ENCODE results near the gene ZNF560.

Gene ZNF560

DNA sequence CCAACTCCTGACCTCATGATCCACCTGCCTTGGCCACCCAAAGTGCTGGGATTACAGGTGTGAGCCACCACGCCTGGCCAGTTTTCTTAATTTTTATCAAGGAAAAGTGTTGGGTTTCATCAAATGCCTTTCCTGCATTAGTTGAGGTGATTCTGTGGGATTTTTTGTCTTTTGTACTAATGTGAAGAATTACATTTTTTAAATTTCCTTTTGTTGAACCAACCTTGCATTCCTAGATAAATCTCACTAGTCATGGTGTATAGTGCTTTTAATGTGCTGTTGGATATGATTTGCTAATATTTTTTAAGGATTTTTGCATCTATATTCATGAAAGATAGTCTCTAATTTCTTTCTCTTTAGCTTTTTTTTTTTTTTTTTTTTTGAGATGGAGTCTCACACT is 2.4 kb upstream of the ZNF560 start:
- TF ChIP-seq, protein P1, sequence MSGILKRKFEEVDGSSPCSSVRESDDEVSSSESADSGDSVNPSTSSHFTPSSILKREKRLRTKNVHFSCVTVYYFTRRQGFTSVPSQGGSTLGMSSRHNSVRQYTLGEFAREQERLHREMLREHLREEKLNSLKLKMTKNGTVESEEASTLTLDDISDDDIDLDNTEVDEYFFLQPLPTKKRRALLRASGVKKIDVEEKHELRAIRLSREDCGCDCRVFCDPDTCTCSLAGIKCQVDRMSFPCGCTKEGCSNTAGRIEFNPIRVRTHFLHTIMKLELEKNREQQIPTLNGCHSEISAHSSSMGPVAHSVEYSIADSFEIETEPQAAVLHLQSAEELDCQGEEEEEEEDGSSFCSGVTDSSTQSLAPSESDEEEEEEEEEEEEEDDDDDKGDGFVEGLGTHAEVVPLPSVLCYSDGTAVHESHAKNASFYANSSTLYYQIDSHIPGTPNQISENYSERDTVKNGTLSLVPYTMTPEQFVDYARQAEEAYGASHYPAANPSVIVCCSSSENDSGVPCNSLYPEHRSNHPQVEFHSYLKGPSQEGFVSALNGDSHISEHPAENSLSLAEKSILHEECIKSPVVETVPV (CRISPR knock-in tag; IDR thresholded peaks at IDR 0.05) = no peak
- TF ChIP-seq SNAI2 (CRISPR knock-in tag; IDR thresholded peaks at IDR 0.05) (no peak), ZC3H10 (CRISPR knock-in tag; IDR thresholded peaks at IDR 0.05) (no peak), ISL1 (CRISPR knock-in tag; IDR thresholded peaks at IDR 0.05) (no peak), TOX (CRISPR knock-in tag; IDR thresholded peaks at IDR 0.05; ENCODE audit: borderline replicate concordance) (no peak), ESRRG (CRISPR knock-in tag; IDR thresholded peaks at IDR 0.05) (no peak)
- no peak for ATAC-seq

DNA sequence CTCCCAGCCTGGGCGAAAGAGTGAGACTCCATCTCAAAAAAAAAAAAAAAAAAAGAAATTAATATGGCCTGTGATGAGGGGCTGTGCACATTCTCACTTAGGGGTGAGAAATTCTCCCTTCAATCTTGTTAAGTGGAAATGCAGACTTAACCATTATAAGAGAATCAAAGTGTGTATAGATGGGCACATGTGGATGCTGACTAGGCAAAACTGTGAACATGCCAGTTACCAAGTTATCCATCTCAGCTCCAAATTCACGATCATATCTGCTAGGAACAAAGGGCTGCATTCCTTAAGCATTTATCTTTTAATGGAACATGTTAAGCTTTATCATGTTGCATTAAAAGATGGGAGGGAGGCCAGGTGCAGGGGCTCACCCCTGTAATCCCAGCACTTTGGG is 4.3 kb downstream of the ZNF560 start:
- TF ChIP-seq, protein P2, sequence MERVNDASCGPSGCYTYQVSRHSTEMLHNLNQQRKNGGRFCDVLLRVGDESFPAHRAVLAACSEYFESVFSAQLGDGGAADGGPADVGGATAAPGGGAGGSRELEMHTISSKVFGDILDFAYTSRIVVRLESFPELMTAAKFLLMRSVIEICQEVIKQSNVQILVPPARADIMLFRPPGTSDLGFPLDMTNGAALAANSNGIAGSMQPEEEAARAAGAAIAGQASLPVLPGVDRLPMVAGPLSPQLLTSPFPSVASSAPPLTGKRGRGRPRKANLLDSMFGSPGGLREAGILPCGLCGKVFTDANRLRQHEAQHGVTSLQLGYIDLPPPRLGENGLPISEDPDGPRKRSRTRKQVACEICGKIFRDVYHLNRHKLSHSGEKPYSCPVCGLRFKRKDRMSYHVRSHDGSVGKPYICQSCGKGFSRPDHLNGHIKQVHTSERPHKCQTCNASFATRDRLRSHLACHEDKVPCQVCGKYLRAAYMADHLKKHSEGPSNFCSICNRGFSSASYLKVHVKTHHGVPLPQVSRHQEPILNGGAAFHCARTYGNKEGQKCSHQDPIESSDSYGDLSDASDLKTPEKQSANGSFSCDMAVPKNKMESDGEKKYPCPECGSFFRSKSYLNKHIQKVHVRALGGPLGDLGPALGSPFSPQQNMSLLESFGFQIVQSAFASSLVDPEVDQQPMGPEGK (CRISPR knock-in tag; IDR thresholded peaks at IDR 0.05; ENCODE audit: borderline replicate concordance) = no peak
- TF ChIP-seq PPARA (CRISPR knock-in tag; IDR thresholded peaks at IDR 0.05; ENCODE audit: borderline replicate concordance) (no peak), ZFP30 (CRISPR knock-in tag; IDR thresholded peaks at IDR 0.05) (no peak), TCF4 (CRISPR knock-in tag; IDR thresholded peaks at IDR 0.05; ENCODE audit: borderline replicate concordance) (no peak), ZNF565 (CRISPR knock-in tag; conservative IDR thresholded peaks at IDR 0.05; ENCODE audit: low read depth) (no peak), ARNTL (CRISPR knock-in tag; IDR thresholded peaks at IDR 0.05; ENCODE audit: borderline replicate concordance, low read depth) (no peak), SNAI2 (CRISPR knock-in tag; IDR thresholded peaks at IDR 0.05) (no peak), TOX (CRISPR knock-in tag; IDR thresholded peaks at IDR 0.05; ENCODE audit: borderline replicate concordance) (no peak), ESRRG (CRISPR knock-in tag; IDR thresholded peaks at IDR 0.05) (no peak), ISL1 (CRISPR knock-in tag; IDR thresholded peaks at IDR 0.05) (no peak), GLIS3 (CRISPR knock-in tag; IDR thresholded peaks at IDR 0.05) (no peak), CSDC2 (CRISPR knock-in tag; IDR thresholded peaks at IDR 0.05) (no peak), ZFP3 (CRISPR knock-in tag; IDR thresholded peaks at IDR 0.05) (no peak), OSR1 (CRISPR knock-in tag; IDR thresholded peaks at IDR 0.05) (no peak)
- no peak for ATAC-seq

DNA sequence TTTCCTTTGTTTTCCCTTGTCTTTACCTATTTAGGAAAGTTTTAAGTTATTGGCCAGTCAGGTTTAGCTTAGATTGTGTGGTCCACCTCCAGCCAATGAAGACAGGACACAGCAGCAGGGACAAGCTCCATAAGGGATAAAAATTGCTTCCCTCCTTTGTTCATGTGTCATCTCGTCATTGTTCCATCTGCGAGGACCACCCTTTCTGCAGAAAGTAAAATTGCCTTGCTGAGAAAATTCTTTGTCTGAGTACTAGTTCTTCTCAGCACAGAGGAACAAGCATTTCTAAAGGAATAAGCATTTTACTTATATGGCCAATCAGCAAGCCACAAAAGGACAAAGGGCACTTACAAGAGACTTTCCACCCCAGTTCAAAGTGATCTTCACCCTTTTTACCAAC is 11.4 kb downstream of the ZNF560 start:
- no peak for ATAC-seq
- TF ChIP-seq CSDC2 (CRISPR knock-in tag; IDR thresholded peaks at IDR 0.05) (no peak), GLIS3 (CRISPR knock-in tag; IDR thresholded peaks at IDR 0.05) (no peak), ESRRG (CRISPR knock-in tag; IDR thresholded peaks at IDR 0.05) (no peak), ZFP30 (CRISPR knock-in tag; IDR thresholded peaks at IDR 0.05) (no peak), BACH2 (CRISPR knock-in tag; IDR thresholded peaks at IDR 0.05; ENCODE audit: borderline replicate concordance) (no peak), TOX (CRISPR knock-in tag; IDR thresholded peaks at IDR 0.05; ENCODE audit: borderline replicate concordance) (no peak), ARNTL (CRISPR knock-in tag; IDR thresholded peaks at IDR 0.05; ENCODE audit: borderline replicate concordance, low read depth) (no peak), TCF4 (CRISPR knock-in tag; IDR thresholded peaks at IDR 0.05; ENCODE audit: borderline replicate concordance) (no peak), ISL1 (CRISPR knock-in tag; IDR thresholded peaks at IDR 0.05) (no peak), ZNF70 (CRISPR knock-in tag; IDR thresholded peaks at IDR 0.05) (no peak)

DNA sequence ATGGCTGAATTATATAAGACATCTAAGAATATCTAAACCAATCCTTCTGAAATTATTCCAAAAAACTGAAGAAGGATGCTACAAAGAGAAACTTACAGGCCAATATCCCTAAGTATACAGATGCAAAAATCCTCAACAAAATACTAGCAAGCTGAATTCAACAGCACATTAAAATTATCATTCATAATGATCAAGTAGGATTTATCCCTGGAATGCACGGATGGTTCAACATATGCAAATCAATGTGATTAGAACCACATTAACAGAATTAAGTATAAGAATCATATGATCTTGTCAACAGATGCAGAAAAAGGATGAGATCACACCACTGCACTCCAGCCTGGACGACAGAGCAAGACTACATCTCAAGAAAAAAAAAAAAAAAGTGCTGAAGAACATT is 13.3 kb downstream of the ZNF560 start:
- no peak for ATAC-seq

DNA sequence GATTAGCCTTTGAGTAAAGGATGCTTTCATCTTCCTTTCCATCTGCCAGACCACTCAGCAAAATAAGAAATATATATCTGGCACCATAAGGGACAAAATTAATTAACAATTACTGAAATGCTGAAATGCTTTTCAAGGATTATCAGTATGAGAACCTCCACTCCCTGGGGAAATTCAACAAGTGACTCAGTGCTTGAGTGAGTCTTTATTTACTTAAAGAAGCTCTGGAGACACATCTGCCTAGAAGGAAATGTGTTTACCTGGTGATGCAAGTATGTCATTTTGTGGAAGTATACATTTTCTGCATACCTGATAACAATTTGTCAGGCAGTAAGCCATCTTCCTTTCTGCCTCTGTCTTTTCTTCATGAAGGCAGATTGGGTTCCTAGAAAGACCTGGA is 23.4 kb downstream of the ZNF560 start:
- no peak for TF ChIP-seq GLIS3 (CRISPR knock-in tag; IDR thresholded peaks at IDR 0.05)
- TF ChIP-seq, protein P2 (CRISPR knock-in tag; IDR thresholded peaks at IDR 0.05; ENCODE audit: borderline replicate concordance) = no peak
- TF ChIP-seq, protein P3, sequence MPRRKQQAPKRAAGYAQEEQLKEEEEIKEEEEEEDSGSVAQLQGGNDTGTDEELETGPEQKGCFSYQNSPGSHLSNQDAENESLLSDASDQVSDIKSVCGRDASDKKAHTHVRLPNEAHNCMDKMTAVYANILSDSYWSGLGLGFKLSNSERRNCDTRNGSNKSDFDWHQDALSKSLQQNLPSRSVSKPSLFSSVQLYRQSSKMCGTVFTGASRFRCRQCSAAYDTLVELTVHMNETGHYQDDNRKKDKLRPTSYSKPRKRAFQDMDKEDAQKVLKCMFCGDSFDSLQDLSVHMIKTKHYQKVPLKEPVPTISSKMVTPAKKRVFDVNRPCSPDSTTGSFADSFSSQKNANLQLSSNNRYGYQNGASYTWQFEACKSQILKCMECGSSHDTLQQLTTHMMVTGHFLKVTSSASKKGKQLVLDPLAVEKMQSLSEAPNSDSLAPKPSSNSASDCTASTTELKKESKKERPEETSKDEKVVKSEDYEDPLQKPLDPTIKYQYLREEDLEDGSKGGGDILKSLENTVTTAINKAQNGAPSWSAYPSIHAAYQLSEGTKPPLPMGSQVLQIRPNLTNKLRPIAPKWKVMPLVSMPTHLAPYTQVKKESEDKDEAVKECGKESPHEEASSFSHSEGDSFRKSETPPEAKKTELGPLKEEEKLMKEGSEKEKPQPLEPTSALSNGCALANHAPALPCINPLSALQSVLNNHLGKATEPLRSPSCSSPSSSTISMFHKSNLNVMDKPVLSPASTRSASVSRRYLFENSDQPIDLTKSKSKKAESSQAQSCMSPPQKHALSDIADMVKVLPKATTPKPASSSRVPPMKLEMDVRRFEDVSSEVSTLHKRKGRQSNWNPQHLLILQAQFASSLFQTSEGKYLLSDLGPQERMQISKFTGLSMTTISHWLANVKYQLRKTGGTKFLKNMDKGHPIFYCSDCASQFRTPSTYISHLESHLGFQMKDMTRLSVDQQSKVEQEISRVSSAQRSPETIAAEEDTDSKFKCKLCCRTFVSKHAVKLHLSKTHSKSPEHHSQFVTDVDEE (CRISPR knock-in tag; IDR thresholded peaks at IDR 0.05) = no peak
- no peak for ATAC-seq

More for the DNA sequence above, 13.3 kb downstream of the ZNF560 start:
- TF ChIP-seq TOX (CRISPR knock-in tag; IDR thresholded peaks at IDR 0.05; ENCODE audit: borderline replicate concordance) (no peak), GLIS3 (CRISPR knock-in tag; IDR thresholded peaks at IDR 0.05) (no peak), ZFP30 (CRISPR knock-in tag; IDR thresholded peaks at IDR 0.05) (no peak), PPARA (CRISPR knock-in tag; IDR thresholded peaks at IDR 0.05; ENCODE audit: borderline replicate concordance) (no peak), ESRRG (CRISPR knock-in tag; IDR thresholded peaks at IDR 0.05) (no peak), OSR1 (CRISPR knock-in tag; IDR thresholded peaks at IDR 0.05) (no peak), SNAI2 (CRISPR knock-in tag; IDR thresholded peaks at IDR 0.05) (no peak), ZFP3 (CRISPR knock-in tag; IDR thresholded peaks at IDR 0.05) (no peak), ZNF8 (CRISPR knock-in tag; IDR thresholded peaks at IDR 0.05) (no peak), ZC3H10 (CRISPR knock-in tag; IDR thresholded peaks at IDR 0.05) (no peak)
- TF ChIP-seq, protein P2 (CRISPR knock-in tag; IDR thresholded peaks at IDR 0.05; ENCODE audit: borderline replicate concordance) = no peak

Measured in SK-N-SH treated with all-trans-retinoic acid at 6 μM for 48 hours (cell line).